D721Med (cell line): Measurements from ENCODE around the gene CDKAL1.
"Not testable (repeated sequence)": the region's sequence is repeated elsewhere in the genome, so short reads cannot be mapped to it uniquely, and the experiment has no call there.

Experiments
- DNase-seq: peaks from one replicate; pipeline ENCODE4 v3.0.0; 2011; ENCODE audit warnings: low spot score; ENCODE audit not compliant: insufficient read length
- FAIRE-seq: peaks from 2 replicates; lab custom pipeline; 2011; peaks lifted over from hg19 to GRCh38; lab: Jason Lieb, UNC
- CTCF ChIP-seq: IDR thresholded peaks from 2 replicates; pipeline ENCODE4 v1.5.1; 2012; ENCODE audit warnings: mild to moderate bottlenecking, control low read depth; ENCODE audit not compliant: insufficient read depth; ENCODE audit errors: missing control alignments

Gene CDKAL1

GRCh38 chr6:20498041-20498385 lies 36.2 kb upstream of the CDKAL1 start:
- TF ChIP-seq CTCF: no peak

GRCh38 chr6:20509212-20509611 lies 25.0 kb upstream of the CDKAL1 start:
- FAIRE-seq (no peak), DNase-seq (no peak)
- no peak for TF ChIP-seq CTCF

More at GRCh38 chr6:20498041-20498385, 36.2 kb upstream of the CDKAL1 start:
- FAIRE-seq: no peak
- DNase-seq: no peak

GRCh38 chr6:20511852-20512251 lies 22.4 kb upstream of the CDKAL1 start:
- FAIRE-seq (no peak), DNase-seq (no peak)
- TF ChIP-seq CTCF: no peak

GRCh38 chr6:20525208-20525607 lies 9.0 kb upstream of the CDKAL1 start:
- DNase-seq, FAIRE-seq: not testable (repeated sequence)

GRCh38 chr6:20529086-20529448 lies 5.2 kb upstream of the CDKAL1 start:
- not testable (repeated sequence) for DNase-seq, FAIRE-seq
- TF ChIP-seq CTCF: peak; percentile 44

GRCh38 chr6:20532881-20533280 lies 1.4 kb upstream of the CDKAL1 start:
- no peak for TF ChIP-seq CTCF
- DNase-seq (no peak), FAIRE-seq (no peak)

- no peak for TF ChIP-seq CTCF
- FAIRE-seq (no peak), DNase-seq (no peak)
Observed at GRCh38 chr6:20533746-20534294, 437 bp upstream of the CDKAL1 start.
